Measurements from ENCODE around the gene CASZ1. TPM values are rescaled to one million over a fixed set of nuclear protein-coding genes. Genes with fewer than 3 reads are reported as not detected.

The CASZ1 gene
- total RNA-seq, 6 donors from 2014 or later = 39.7 to 112 (median 60.8) TPM

GRCh38 chr1:10616696-10617095, 179.8 kb downstream of the CASZ1 start:
- DNase-seq = no peak
- no peak overlapping the region for H3K27ac ChIP-seq
- no peaks in the 10 kb centered on the region for H3K4me1 ChIP-seq
- no peaks in the 10 kb centered on the region for H3K27me3 ChIP-seq
- TF ChIP-seq EP300 (IDR thresholded peaks at IDR 0.05) (no peak), CTCF (IDR thresholded peaks at IDR 0.05) (no peak), POLR2A (IDR thresholded peaks at IDR 0.05) (no peak), POLR2AphosphoS5 (IDR thresholded peaks at IDR 0.05) (no peak)
- no peaks in the 10 kb centered on the region for H3K9me3 ChIP-seq
- no peak for ATAC-seq (ENCODE audit: low FRiP score in 2 of 2)
- WGBS, 2 donors = 90 to 94% methylated on average over 15 of the region's 15 CpGs
- peaks cover 0 to 3% (median 1%) of the 10 kb centered on the region in 4 donors for H3K36me3 ChIP-seq
- H3K4me3 ChIP-seq = no peak overlapping the region

- no peak for TF ChIP-seq CTCF (IDR thresholded peaks at IDR 0.05)
- TF ChIP-seq EP300 (IDR thresholded peaks at IDR 0.05) = no peak
- no peak for TF ChIP-seq POLR2AphosphoS5 (IDR thresholded peaks at IDR 0.05)
- no peak for TF ChIP-seq POLR2A (IDR thresholded peaks at IDR 0.05)
- Histone ChIP-seq H3K27ac (no peak overlapping the region), H3K9me3 (no peaks in the 10 kb centered on the region), H3K4me1 (no peaks in the 10 kb centered on the region), H3K36me3 (peaks cover 0 to 3% (median 1%) of the 10 kb centered on the region in 4 donors), H3K27me3 (no peaks in the 10 kb centered on the region), H3K4me3 (no peak overlapping the region)
- DNase-seq = no peak
- ATAC-seq (ENCODE audit: low FRiP score in 2 of 2) = no peak
- WGBS, 2 donors = 94 to 95% methylated on average over 20 to 27 of the region's 27 CpGs
Measured at GRCh38 chr1:10615932-10616671, 180.3 kb downstream of the CASZ1 start.

GRCh38 chr1:10615332-10615731, 181.1 kb downstream of the CASZ1 start:
- no peak for DNase-seq
- H3K27ac ChIP-seq = no peak overlapping the region
- 89 to 91% methylated on average over 13 of the region's 13 CpGs for WGBS, 2 donors
- ATAC-seq (ENCODE audit: low FRiP score in 2 of 2) = peak in 1 of 2 donors; percentile 9
- H3K9me3 ChIP-seq = no peaks in the 10 kb centered on the region
- H3K27me3 ChIP-seq = no peaks in the 10 kb centered on the region
- H3K4me3 ChIP-seq = no peak overlapping the region
- no peaks in the 10 kb centered on the region for H3K4me1 ChIP-seq
- H3K36me3 ChIP-seq = peaks cover 0 to 3% (median 1%) of the 10 kb centered on the region in 4 donors
- TF ChIP-seq EP300 (IDR thresholded peaks at IDR 0.05) = no peak
- no peak for TF ChIP-seq POLR2AphosphoS5 (IDR thresholded peaks at IDR 0.05)
- no peak for TF ChIP-seq CTCF (IDR thresholded peaks at IDR 0.05)
- no peak for TF ChIP-seq POLR2A (IDR thresholded peaks at IDR 0.05)

GRCh38 chr1:10614377-10615225, 181.8 kb downstream of the CASZ1 start:
- Histone ChIP-seq H3K27me3 (no peaks in the 10 kb centered on the region), H3K4me3 (no peak overlapping the region), H3K9me3 (no peaks in the 10 kb centered on the region), H3K27ac (no peak overlapping the region), H3K4me1 (no peaks in the 10 kb centered on the region), H3K36me3 (peaks cover 0 to 3% (median 1%) of the 10 kb centered on the region in 4 donors)
- ATAC-seq (ENCODE audit: low FRiP score in 2 of 2) (no peak), DNase-seq (no peak)
- WGBS, 2 donors = 92 to 93% methylated on average over 18 of the region's 18 CpGs
- TF ChIP-seq POLR2AphosphoS5 (IDR thresholded peaks at IDR 0.05) = no peak
- no peak for TF ChIP-seq CTCF (IDR thresholded peaks at IDR 0.05)
- TF ChIP-seq EP300 (IDR thresholded peaks at IDR 0.05) = no peak
- no peak for TF ChIP-seq POLR2A (IDR thresholded peaks at IDR 0.05)
